Astrocyte of the cerebellum (primary cell): ENCODE measurements around the gene C12orf57.

Source experiments
- DNase-seq: peaks from one replicate; pipeline ENCODE4 v3.0.0-alpha.2; 2011; ENCODE audit warnings: low read depth
- H3K4me3 ChIP-seq: 2 replicates; pipeline ENCODE4 v1.5.1; 2011; ENCODE audit warnings: mild to moderate bottlenecking, low read depth, low read length, moderate library complexity
- CTCF ChIP-seq: IDR thresholded peaks from 2 replicates; pipeline ENCODE4 v1.5.1; 2012; ENCODE audit warnings: low read length, low read depth, moderate library complexity, mild to moderate bottlenecking; ENCODE audit errors: missing control alignments
- in situ Hi-C: cut with HindIII; loops from 2 replicates; pipeline ENCODE4 v1.10.0; 2017; ENCODE audit warnings: low sequenced_read_pairs

Gene C12orf57

DNA sequence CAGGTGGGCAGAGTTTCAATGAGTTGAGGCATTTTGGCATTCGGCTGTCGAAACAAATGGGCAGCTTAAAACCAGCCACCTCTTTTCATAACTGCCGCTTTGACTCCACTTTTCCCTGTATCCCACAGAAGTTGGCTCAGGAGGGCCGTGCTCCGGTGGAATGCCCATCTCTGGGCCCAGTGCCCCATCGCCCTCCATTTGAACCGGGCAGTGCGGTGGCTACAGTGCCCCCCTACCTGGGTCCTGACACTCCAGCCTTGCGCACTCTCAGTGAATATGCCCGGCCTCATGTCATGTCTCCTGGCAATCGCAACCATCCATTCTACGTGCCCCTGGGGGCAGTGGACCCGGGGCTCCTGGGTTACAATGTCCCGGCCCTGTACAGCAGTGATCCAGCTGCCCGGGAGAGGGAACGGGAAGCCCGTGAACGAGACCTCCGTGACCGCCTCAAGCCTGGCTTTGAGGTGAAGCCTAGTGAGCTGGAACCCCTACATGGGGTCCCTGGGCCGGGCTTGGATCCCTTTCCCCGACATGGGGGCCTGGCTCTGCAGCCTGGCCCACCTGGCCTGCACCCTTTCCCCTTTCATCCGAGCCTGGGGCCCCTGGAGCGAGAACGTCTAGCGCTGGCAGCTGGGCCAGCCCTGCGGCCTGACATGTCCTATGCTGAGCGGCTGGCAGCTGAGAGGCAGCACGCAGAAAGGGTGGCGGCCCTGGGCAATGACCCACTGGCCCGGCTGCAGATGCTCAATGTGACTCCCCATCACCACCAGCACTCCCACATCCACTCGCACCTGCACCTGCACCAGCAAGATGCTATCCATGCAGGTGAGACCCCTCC, 5.2 kb upstream of the C12orf57 start:
- DNase-seq: no peak
- in situ Hi-C loops: no loop called here
- TF ChIP-seq CTCF: no peak
- peak overlapping the region; percentile 15 for H3K4me3 ChIP-seq

GRCh38 chr12:6939191-6939540, 4.7 kb upstream of the C12orf57 start:
- in situ Hi-C loops: no loop called here
- H3K4me3 ChIP-seq: no peak overlapping the region
- TF ChIP-seq CTCF: no peak
- DNase-seq: no peak

GRCh38 chr12:6941267-6941666, 2.6 kb upstream of the C12orf57 start:
- no peak for TF ChIP-seq CTCF
- H3K4me3 ChIP-seq: no peak overlapping the region
- no peak for DNase-seq
- in situ Hi-C loops: no loop called here

- no peak overlapping the region for H3K4me3 ChIP-seq
- no peak for TF ChIP-seq CTCF
- no peak for DNase-seq
- in situ Hi-C loops: no loop called here
These were observed 2.0 kb upstream of the C12orf57 start for GRCh38 chr12:6941782-6942181.

DNA sequence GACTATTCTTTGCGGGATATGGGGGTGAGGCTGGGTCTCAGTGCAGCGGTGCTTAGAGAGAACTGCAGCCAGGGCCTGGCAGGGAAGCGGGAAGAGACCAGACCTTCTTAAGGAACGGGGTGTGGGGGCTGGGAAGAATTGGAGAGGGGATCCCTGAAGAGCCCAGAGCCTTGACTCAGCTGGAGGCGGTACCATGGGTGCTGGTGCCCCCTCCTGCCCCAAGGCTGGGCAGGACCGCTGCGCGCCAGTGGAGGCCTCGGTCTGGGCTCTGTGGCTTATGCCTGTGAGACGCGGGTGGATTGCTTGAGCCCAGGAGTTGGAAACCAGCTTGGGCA, 1.5 kb upstream of the C12orf57 start:
- TF ChIP-seq CTCF: no peak
- DNase-seq: no peak
- H3K4me3 ChIP-seq: no peak overlapping the region
- in situ Hi-C loops: no loop called here

GRCh38 chr12:6943389-6943721, 467 bp upstream of the C12orf57 start:
- peak overlapping the region; percentile 69 for H3K4me3 ChIP-seq
- peak; percentile 87 for DNase-seq
- in situ Hi-C loops: no loop called here

More at GRCh38 chr12:6943389-6943721, 467 bp upstream of the C12orf57 start:
- no peak for TF ChIP-seq CTCF
